Hematopoietic multipotent progenitor cell treated with erythropoietin and hydrocortisone succinate and interleukin-3 and kit ligand, for 4 days (in vitro differentiated cells): Measurements from ENCODE around the gene NEUROD6.

ENCODE experiments used
- DNase-seq: peaks from one replicate; pipeline ENCODE4 v3.0.0-alpha.2; 2015

NEUROD6 gene

DNA sequence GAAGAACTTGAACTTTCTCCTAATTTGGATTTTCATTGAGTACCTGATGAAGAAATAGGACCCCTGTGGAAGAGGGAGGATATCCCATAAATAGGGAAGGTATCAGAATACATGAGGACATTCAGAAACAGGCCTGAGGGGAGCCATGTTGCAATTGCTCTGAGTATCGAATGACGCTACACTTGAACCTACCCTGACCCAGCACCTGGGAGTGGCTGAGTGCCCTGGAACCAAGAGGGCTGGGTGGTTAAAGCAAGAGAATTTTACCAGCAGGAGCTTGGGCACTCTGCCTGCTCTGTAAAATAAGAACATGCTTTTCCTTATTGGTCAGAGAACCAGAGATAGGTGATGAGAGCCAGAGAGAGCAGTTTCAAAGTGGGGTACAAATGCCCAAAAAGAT, 7.2 kb downstream of the NEUROD6 start:
- no peak for DNase-seq

DNA sequence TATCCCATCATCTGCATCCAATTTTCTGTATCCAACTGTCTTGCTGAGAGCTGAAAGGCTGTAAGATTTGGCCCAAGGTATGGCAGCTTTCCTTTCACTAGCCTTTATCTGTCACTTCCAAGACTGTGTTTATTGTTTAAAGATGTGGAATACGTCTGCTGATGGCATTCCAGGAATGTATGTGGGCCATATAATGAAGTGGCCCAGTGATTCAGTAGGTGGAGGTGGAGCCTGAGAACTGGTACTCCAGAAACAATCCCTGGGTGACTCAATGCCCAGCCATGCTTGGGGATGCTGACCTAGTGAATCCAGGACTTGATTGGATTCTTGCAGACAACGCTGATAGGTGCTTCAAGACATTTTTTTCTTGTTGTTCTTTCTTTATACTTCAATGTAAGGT, 13.5 kb downstream of the NEUROD6 start:
- DNase-seq = no peak

DNA sequence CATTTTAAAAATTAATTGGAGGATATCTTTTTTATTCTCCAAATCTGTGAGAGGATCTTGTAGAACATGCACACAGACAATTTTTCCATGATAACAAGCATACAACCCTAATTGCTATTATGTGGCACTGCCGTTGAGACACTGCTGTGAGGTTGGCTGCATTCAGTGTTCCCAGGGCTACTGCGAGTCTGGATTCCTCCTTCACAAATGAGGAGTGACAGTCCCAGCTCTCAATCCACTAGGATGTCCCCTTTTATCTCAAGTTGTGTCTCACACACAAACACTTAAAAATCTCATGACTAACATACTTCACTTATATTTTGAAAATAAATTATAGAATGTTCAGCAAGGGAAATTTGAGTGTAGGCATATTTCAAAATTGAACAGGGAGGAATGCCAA, 14.1 kb downstream of the NEUROD6 start:
- DNase-seq = no peak

DNA sequence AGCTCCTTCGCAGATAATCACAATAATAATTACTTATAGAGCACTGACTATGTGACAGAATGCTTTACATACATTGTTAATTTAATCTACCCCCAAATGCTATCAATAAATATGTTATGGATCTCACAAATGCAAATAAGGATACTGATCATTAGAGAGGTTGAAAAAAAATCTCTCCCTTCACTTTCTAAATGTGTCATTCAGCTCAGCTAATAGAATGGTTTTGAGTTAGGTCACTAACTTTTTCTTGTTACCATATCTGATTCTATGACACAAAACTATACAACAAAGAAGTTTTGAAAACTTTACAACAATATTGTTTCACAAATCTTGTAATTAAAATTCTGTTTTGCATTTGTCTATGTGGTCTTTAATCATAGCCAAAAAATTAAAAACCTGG, 17.4 kb downstream of the NEUROD6 start:
- DNase-seq = no peak

DNA sequence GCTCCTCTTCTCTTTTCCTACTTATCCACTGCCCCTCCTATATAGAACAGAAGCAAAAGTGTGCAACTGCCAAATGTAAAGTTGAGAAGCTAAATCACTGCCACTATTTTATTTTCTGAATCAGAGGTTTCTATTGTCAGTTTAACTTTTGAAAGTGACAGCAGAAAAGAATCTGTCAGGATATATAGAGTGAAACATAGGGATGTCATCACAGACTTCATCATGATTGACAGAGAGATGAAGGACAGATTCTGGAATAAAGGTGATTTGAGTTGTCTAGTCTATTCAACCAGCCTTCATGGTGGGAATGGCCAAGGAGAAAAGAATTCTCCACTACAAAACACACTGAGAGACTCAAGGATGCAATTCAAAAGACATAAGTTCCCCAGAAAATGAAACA, 19.9 kb downstream of the NEUROD6 start:
- DNase-seq = no peak

DNA sequence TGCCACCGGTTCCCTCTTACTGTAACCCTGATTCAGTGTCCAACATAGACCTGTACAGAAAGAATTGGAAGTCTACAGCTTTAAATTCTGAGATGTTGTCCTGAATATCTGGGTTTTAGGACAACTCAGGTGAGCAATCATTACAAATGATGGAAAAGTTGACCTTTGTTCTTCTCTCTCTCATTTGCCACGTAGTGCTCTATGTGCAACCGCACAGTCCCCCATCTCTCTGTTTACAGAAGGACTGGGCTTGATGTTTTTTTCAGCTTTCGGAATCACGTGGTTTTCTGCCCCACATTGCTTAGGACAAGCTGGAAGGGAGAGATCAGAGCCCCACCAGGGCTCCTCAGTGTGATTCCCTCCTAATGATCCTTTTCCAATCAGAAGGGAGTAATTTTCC, 22.2 kb downstream of the NEUROD6 start:
- no peak for DNase-seq

DNA sequence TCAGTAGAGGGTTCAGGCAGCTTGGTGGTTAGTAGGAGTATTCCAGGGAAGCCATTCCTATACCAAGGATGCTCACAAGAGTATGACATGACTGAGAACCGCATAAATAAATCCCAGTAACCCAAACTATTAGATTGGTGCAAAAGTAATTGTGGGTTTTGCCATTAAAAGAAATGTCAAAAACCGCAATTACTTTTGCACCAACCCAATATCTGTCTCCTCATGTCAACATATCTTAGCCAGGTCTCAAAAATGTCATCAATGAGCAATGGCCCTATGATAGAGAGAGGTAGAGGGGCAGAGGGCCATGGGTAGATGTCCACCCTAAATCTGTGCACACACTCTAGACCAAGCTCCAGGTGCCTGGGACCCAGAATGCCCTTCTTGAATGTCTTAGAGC, 23.6 kb downstream of the NEUROD6 start:
- no peak for DNase-seq

DNA sequence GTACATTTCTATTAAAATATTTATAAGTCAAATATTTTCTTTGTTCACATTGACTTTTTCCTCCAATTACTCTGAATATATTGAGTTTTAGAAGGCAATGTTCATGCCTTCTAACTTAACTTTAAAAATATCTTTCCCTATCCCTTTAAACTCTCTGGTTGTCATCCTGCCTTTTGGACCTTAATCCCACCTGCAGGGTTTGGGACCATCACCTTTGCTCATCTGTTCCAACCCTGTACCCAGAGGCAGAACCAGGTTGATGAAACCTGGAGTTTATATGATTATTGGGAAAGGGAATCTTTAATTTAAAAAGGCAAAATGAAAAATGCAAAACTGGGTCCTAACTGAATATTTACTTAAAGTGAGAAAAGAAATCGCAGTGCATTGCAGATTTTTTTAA, 24.8 kb downstream of the NEUROD6 start:
- no peak for DNase-seq

DNA sequence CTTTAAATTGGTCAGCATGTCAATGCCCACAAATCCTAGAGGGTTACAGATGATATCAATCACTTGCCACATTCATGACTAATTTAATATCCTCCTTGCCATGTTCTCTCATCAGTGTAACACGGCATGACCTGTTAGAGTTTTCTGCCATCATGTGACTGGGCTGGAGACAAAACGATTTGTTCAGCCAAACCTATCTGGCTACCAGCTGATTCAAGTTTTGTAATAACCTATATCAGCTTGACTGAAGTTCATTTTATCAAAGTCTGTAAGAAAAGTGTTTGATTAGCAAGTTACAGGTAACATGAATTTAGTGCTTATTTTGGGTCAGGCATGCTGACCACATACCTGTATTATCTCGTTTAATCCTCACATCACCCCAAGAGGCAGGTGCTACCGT, 25.7 kb downstream of the NEUROD6 start:
- no peak for DNase-seq

DNA sequence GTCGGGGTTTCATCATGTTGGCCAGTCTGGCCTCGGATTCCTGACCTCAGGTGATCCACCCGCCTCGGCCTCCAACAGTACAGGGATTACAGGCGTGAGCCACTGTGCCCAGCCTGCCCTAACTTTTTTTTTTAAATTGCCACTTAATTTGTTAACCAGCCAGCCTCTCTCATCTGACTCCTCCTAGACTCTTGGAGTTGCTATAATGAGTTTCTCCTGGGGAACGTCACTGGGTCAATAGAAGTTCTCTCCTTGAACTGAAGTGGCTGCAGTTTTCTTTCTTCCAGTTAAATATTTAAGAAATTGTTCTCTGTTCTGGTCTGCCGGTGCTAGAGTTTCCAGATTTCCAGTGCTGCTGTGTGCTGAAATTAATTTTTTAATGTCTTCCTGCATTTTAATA, 27.6 kb downstream of the NEUROD6 start:
- no peak for DNase-seq

DNA sequence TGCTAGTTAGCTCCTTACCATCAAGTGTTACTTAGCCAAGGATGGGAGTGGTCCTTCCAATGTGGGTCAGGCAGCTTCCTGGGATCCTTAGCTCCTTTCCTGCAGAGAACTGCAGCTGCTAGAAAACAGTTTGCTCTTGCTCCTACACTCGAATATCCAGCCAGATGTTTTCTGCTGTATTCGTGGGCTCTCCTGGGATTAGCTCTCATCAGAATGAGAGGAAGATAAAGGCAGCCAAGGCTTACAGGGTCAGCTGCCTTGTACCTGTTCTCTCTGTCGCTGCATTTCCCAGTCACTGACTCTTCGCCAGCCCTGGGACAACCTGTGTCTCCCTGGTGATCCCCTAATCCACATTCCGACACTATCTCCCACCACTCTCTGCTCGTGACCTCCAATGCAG, 29.0 kb downstream of the NEUROD6 start:
- DNase-seq = no peak

DNA sequence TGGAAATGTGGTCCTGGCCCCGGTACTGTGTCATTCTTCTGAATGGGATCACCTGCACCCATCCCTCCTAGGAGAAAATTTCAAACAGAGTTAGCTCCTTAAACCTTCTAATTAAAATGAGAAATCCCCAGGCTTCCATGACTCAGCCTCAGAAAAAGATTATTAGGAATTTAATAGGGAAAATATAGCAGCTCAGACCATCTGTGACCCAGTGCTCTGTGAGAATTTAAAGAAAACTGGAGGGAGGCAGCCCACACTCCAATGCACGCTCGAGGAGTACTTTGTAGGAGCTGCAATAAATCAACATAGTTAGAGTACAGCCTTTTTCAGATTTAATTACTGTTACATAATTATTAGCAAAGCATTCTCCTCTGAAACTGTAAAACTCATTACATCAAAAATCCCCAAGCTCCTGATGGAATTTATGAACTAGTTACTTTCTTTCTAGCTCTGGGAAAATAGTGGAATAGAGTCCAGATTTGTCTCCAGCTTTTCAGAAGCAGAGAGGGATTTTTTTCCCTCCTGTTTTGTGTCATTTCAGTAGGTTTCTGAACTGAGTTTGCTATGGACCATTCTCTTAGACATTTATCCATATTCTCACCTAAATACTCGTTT, 30.1 kb downstream of the NEUROD6 start:
- DNase-seq = no peak

DNA sequence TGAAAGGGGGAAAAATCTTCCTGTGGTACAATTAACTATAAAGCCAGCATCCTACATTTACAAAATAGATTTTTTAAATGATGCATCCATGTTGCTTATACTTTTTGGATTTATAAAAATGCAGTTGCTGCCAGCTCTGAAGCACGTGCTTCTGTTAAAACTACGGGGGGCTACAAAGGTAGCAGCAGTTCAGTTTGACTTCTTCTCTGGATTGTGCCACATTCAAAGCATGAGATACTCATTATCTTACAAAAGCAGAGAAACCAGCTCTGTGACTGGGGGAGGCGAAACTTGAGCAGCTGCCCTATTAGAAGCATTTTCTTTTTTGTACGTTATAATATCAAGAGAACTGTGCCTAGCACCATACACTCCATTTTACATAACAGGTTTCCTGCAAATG, 31.1 kb downstream of the NEUROD6 start:
- no peak for DNase-seq

DNA sequence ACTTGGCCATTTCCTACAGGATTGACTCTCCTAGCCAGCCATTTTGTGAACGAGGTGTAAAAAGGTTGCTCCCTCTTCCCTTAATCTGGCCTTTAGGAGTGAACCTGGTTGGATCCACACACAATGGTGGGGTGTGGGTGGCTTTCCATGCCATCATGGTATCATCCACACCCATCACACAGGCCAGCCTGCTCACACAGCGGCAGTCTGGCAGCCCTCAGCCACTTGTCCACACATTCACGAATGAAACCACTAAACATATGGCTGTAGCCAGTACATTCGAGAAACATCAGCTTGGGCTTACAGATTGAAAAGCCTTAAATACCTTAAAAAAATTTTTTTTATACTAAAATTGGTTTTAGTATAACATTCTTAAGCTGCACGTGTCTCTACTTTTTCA, 31.9 kb downstream of the NEUROD6 start:
- no peak for DNase-seq

DNA sequence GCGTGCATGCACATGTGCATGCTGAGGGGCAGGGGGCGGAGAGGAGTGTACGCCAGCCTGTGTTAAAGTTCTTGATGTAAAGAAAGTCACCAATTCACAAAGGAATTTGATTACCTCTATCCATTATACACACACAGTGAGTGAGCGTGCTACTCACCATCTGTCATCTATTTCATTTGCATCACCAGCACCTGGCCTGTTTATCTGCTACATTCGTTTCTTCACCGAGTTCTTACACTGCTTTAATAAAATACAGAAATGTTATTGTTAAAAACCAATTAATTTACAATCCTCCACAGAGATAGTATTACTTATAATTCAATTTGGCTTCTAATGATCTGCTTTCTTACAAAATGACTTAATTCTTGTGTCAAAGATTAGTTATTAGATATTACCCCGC, 32.6 kb downstream of the NEUROD6 start:
- DNase-seq = no peak

DNA sequence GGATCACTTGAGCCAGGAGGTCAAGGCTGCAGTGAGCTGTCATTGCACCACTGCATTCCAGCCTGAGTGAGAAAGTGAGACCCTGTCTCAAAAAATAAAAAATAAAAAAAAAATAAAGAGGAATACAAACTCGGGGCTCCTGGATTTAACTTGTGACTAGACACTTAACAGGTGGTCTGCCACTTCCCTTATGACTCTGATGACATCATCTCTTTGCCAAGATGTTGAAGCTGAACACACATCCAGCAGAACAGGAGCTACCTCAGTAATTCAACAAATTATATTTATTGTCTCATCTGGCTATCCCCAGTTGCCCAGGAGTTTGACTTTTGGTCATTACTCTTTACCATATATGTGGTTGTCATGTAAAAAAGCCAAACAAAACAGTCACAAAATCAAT, 35.3 kb downstream of the NEUROD6 start:
- DNase-seq = no peak

DNA sequence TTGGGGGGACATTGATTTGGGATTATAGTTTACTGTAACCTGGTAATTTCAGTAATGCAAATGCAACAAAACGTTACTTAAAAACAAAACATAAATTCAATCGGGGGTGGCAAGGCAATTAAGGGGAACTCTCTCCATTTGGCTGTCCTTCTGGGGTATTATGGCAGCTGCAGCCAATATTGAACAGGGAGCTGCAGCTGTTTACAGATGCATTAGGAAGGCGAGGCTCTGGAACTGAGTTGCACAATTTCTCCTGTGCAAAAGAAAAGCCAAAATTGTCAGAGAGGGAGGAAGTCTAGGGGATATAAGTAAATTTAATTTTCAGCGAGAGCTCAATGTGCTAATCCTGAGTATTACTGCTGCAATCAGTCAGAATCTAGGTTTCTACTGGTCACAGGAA, 36.1 kb downstream of the NEUROD6 start:
- no peak for DNase-seq

DNA sequence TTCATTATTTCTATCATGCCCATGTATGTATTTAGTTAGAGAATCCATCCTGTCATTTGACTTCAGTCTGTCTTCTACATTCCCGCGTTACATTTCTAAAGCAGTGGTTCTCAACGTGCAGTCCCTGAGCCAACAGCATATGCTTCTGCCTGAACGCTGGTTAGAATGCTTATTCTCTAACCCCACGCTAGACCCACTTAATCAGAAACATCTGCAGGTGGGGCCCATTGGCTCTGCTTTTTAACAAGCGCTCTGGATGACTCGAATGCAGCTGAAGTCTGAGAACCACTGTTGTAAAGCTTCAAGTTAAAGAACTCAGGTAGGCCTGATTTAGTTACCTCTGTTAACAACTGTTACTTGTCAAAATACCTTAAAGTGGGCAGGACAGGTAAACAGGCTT, 38.2 kb downstream of the NEUROD6 start:
- DNase-seq = no peak

DNA sequence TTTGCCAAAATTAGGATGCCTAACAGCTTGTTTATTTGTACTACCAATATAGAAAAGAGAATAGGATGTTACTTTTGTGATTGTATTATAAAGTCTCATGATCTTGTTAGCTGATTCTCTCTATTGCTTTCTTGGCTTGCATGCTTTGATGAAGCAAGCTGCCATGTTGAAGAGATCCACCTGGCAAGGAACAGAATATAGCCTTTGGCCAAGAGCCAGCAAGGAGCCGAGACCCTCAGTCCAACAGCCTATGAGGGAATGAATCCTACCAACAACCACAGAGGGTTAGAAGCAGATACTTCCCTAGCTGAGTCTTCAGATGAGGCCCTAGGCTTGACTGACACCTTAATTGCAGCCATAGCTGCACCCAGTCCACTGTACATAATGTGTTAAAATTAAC, 41.2 kb downstream of the NEUROD6 start:
- no peak for DNase-seq

DNA sequence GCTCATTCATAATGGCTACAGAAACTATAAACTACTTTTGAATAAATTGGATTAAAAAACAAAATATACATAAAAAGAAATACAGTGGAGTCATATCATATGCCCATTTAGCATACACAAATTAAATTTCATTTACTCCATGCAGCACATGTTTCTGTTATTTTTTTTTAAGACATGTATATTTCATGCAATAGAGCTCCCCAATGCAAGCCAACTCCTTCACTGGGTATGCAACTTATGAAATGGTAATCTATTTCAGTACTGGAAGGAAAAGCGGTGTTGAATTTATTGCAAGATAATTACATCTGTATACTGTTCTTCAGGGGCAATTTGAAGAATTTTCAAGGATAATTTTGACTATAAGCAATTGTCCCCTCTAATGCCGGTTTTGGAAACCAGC, 49.9 kb downstream of the NEUROD6 start:
- no peak for DNase-seq
